ENCODE measurements around the gene FRS3.

FRS3 gene

DNA sequence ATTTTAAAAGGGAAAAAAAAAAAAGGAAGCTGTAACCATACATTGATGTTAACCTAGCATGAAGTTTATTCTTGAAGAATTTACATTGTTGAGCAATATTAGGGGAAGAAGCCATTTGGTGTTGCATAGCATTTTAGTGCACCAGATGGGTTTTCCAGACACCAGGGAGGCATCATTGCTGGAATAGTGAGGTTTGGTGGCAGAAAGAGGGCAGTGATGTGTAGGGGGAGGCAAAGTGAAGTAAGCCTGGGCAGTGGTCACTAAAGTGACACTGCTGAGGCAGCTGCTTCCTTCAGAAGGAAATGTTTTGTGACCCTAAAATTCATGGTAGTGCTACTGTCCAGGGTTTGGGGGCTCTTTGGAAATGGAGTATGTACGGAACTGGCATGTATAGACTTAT lies 10.3 kb upstream of the FRS3 start:
- DNase-seq, result no peak

GRCh38 chr6:41789390-41789724 lies 9.7 kb upstream of the FRS3 start:
- DNase-seq, result no peak

- DNase-seq, result peak; percentile 93
These were observed 7.7 kb upstream of the FRS3 start, which contains the start of gene TOMM6 for GRCh38 chr6:41787219-41787917. Gene TOMM6 (plus strand): TSS chr6:41787694. CDS start chr6:41787698, 4 bp downstream.

- DNase-seq, result peak; percentile 89
These were observed 6.9 kb upstream of the FRS3 start for GRCh38 chr6:41786451-41787218.

DNA sequence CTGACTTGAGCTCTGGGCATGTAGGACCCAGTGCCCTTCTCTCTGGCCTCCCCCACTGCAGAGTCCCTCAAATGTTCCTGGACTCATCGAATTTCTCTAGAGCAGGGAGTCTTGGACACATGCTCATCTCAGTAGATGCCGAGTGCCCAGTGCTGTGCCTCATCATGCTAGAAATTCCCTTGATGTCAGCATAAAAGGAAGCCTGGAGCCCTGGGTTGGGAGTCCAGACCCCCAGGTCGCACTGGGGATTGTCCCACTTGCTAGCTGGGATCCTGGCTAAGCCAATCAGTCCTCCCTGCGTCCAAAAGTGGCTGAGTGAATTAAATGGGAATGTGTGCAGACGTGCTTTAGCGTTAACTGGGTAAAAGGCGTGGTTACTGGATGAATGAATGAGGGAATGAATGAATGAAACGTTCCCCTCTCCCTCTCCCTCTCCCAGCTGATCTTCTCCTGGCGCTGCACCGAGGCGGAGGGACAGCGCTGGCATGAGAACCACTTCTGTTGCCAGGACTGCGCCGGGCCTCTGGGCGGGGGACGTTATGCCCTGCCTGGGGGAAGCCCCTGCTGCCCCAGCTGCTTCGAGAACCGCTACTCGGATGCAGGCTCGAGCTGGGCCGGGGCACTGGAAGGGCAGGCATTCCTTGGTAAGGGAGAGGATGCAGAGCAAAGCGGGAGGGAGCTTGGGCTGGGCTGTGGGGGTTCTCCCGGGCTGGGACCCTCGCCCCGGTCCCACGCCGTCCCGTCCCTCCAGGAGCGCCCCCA lies 6.2 kb upstream of the FRS3 start:
- DNase-seq, result peak; percentile 6

GRCh38 chr6:41785254-41785653 lies 5.6 kb upstream of the FRS3 start:
- no peak for DNase-seq

DNA sequence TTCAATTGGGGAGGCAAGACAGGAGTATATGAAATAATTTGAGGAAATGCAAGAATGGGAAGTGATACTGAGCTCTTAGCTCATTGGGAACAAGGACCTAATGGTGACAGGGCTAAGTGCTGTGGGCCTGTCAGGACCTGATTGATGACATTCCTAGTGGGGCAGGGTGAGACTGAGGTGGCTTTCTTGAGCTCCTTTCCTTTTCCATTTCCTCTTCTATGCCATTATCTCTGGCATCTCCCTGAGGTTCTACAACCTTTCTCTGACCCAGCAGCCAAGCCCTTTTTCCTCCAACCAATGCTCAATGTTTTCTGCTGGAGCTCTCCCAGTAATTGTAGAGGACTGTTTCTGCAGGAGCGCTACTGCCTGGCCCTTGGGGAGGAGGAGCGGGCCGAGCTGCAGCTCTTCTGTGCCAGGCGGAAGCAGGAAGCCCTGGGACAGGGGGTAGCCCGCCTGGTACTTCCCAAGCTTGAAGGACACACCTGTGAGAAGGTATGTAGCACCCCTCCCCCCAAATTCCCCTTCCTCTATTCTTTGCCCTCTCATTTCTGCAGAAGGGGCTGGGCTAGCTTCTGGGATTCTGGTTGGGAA lies 5.0 kb upstream of the FRS3 start:
- no peak for DNase-seq

GRCh38 chr6:41783106-41783780 lies 3.5 kb upstream of the FRS3 start:
- no peak for DNase-seq

GRCh38 chr6:41781366-41781730 lies 1.6 kb upstream of the FRS3 start:
- no peak for DNase-seq

DNA sequence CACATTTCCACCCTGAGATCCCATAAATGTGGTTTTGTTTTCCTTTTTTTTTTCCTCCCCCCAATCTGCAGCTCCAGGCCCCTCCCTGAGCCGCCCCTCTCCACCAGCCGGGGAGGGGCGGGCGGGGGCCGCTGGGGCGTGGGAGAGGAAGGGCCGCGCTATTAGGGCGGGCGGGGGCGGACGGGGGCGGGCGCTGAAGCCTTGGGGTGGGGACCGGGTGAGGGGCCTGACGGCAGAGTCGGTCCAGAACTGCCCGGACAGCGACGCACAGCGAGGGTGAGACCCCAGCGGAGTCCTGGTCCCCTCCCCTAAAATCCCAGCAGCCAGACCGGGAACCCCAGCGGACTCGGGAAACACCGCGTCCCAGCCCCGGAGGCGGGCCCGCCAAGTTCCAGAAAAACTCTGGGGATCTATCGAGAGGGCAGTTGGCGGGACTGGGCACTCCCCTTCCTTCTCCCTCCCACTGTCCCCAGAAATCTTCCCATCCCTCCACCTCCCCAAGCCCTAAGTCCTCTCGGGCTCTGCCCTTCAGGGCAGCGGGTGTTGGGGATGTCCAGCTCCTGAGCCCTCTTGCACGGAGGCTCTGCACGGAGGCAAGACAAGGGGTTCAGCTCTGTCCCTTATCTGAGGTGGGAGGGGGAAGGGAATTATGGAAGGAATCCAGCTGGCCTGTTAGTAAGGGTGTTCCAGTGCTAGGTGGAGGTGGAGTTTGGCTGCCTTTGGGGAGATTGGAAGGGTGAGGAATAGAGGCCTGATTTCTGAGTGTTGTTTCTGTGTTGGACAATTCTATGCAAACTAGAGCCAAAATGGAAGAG lies 1.1 kb upstream of the FRS3 start, which contains the start of gene PRICKLE4:
Gene PRICKLE4 (plus strand): TSS at position 232 of the 815 bp plus-strand sequence. CDS start 2,692 bp downstream, outside the sequence.
- DNase-seq, result peak; percentile 11

DNA sequence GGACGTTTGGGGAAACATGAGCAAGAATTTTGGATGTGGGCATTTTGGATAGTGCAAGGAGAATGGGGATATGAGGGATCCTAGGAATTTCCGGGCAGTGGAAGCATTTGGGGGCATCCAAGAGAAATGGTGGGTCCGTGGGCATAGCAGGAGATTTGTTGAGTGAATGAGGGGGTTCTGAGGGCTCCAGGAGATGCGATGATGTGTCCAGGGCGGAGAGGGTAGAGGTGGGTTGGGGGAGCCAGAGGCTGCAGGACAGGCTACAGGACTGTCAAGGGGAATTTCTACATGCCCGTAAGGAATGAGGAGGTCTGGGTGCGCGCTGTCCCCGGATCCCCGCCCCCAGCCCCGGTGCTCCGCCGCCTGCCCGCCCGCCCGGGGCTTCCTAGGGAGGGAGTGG lies 364 bp downstream of the FRS3 start:
- DNase-seq, result no peak

DNA sequence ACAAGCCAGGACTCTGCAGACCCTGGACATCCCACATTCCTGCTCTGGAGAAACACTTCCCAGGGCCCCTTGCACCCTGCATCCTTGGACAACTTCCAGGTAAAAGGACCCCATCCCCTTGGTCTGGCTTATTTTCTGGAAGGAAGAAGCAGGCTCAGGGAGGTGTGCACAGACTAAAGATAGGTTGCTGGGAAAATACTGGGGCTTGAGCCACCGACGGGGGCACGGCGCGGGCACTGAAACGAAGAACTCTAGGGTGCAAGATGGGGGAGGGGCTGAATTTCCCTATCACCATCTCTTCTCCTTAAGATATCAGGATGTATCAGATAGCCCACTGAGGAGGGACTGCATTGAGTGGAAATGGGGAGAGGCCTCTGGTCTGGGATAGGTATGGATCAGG lies 805 bp downstream of the FRS3 start:
- no peak for DNase-seq

DNA sequence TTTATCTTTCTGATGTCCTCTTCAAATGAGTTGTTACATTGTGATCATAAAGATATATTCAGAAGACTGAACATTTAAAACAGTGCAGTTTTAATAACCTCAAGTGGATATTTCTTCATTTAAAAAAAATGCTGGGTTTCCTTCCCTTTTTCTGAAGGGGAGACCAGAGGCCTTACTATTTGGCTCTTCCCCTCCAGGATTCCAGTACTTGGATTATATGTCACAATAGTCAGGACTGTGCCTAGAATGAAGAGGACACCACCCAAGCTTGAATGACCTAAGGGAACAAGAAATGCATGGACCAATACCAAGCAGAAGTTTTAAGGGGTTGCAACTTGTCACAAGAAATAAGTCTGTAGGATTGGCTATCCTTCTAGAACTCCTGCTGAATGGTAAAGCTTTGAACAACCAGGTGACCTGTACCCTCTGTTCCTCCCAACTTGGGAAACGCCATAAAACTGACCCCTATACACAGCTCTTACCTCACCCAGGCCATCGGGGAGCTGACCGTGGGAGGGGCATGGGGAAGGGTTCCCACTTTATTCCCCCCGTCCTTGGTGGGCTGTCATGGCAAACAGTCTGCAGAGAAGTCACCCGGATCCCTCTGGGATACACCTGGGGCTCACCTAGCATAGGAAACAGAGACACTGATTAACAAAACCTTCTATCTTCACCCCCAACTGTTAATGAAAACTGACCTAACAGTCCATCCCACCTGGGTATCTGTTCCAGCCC lies 2.0 kb downstream of the FRS3 start:
- no peak for DNase-seq

DNA sequence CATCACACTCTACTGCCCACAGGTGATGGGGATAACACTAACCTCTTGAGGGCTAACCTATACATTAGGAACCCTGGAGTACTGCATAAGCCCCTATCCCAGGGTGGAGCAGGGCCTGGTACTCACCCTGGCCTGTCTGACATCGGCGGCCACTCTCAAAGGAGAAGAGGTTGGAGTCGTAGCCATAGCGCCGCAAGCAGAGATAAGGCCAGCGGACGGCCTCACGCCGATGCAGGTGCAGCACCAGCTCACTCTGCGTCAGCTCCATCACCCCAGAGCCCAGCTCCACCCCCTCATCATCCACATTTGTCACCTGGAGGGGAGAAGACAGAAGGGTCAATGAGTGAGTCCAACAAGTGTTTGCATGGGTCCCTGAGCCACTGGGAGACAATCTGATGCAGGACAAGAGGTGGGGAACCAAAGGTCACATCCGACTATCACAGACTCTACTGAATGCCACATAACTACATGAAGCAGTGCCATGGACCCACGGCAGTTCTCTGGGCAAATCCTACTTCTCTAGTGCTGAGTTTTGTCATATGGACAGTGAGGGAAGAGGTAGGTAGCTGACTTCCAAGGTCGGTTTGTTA lies 4.3 kb downstream of the FRS3 start:
- no peak for DNase-seq

DNA sequence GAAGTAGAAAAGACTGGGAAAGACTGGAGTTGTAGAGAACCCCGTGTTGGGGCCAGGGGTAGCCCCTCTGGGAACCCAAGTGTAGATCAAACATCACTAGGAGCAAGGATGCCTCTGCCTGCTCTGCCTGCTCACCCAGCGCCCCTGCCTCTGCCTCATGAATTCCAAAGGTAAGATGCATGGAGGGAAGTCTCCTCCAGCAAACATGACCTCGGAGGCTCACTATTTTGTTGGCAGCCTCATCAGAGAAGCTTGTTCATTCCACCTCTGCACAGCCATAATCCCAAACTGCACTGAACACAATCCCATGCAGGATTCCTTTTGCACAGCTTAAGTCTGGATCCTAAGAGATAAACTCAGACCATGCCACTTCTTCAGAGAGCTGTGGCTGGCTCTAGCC lies 4.9 kb downstream of the FRS3 start:
- no peak for DNase-seq

- no peak for DNase-seq
These were observed 8.4 kb downstream of the FRS3 start for GRCh38 chr6:41771058-41771983.

DNA sequence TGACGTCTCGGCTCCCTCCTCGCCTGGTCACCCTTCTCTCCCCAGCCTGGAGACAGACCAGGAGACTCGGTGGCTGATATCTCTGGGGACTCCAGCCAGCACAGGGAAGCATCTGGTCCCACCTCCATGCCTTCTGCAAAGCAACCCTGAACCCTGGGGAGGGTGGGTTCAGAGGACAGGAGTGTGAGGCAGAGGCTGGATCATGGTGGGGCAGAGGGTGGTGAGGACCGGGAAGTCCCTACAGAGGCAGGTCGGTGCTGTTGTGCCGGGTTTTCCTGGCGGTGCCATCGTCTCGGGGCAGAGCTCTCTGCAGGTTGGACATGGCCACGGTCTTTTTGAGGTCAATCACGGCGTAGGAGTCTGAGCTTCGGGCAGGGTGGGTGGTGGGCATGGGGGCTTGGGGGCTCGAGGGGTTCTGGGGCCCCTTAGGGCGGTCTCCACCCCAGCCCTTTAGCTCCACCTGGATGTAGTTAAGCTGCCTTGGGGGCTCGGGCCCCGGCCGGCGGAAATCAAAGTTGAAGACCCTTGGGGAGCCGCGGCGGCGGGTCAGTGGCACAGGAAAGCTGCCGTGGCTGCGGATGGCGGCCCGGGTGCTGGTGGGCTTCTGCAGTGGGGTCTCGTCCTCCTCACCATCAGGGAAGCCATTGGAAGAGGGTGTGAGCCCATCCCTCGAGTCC lies 9.2 kb downstream of the FRS3 start:
- DNase-seq, result no peak

- no peak for DNase-seq
These were observed 10.3 kb downstream of the FRS3 start for GRCh38 chr6:41769376-41769775.
